ENCODE results near the gene RNF144B.

The RNF144B gene

GRCh38 chr6:18420328-18420727 lies 33.2 kb downstream of the RNF144B start:
- Histone ChIP-seq H2BK12ac (ENCODE audit: low read length in 2 of 2) (no peak overlapping the region), H3K27ac (ENCODE audit: low read length, poor library complexity, severe bottlenecking) (no peak overlapping the region), H3K14ac (ENCODE audit: low read length in 2 of 2) (no peak overlapping the region), H3K18ac (ENCODE audit: low read depth in 1 of 2, low read length in 2 of 2) (no peak overlapping the region), H3K27me3 (ENCODE audit: control insufficient read depth in 1 of 2, insufficient read depth in 1 of 2, low read length in 2 of 2) (no peaks in the 10 kb centered on the region), H3K4ac (ENCODE audit: low read depth in 1 of 2, low read length in 2 of 2) (no peak overlapping the region), H3K79me1 (replicated peaks; ENCODE audit: low read length, poor library complexity, severe bottlenecking) (peaks cover 20% of the 10 kb centered on the region), H2BK120ac (ENCODE audit: low read depth, low read length) (no peak overlapping the region), H3K4me1 (ENCODE audit: control insufficient read depth, insufficient read depth, low read depth, low read length) (no peaks in the 10 kb centered on the region), H2BK15ac (ENCODE audit: low read depth, poor library complexity, severe bottlenecking) (no peak overlapping the region), H3K23ac (ENCODE audit: low read length in 2 of 2) (no peak overlapping the region), H2BK5ac (ENCODE audit: low read depth, low read length, poor library complexity, severe bottlenecking) (no peak overlapping the region), H2AFZ (ENCODE audit: low read depth, low read length) (no peak overlapping the region), H3K9me3 (ENCODE audit: control insufficient read depth, low read length) (no peaks in the 10 kb centered on the region), H4K8ac (ENCODE audit: low read length) (no peak overlapping the region), H3K36me3 (ENCODE audit: control insufficient read depth in 1 of 2, insufficient read depth in 2 of 2, low read depth in 1 of 2, low read length in 2 of 2) (no peaks in the 10 kb centered on the region), H4K91ac (ENCODE audit: low read length) (no peak overlapping the region), H3K4me3 (ENCODE audit: insufficient read depth in 1 of 2, low read depth in 1 of 2, low read length in 2 of 2) (no peak overlapping the region), H2AK5ac (ENCODE audit: low read length, severe bottlenecking) (no peak overlapping the region), H3K4me2 (ENCODE audit: low read length, poor library complexity, severe bottlenecking) (no peak overlapping the region), H3K9ac (ENCODE audit: low read length) (no peak overlapping the region)
- no peak for DNase-seq
- WGBS, result 76% methylated on average over 2 of the region's 3 CpGs

- Histone ChIP-seq H2BK5ac (ENCODE audit: low read depth, low read length, poor library complexity, severe bottlenecking) (no peak overlapping the region), H3K27ac (ENCODE audit: low read length, poor library complexity, severe bottlenecking) (no peak overlapping the region), H3K27me3 (ENCODE audit: control insufficient read depth in 1 of 2, insufficient read depth in 1 of 2, low read length in 2 of 2) (no peaks in the 10 kb centered on the region), H3K36me3 (ENCODE audit: control insufficient read depth in 1 of 2, insufficient read depth in 2 of 2, low read depth in 1 of 2, low read length in 2 of 2) (no peaks in the 10 kb centered on the region), H2AFZ (ENCODE audit: low read depth, low read length) (no peak overlapping the region), H3K4me3 (ENCODE audit: insufficient read depth in 1 of 2, low read depth in 1 of 2, low read length in 2 of 2) (no peak overlapping the region), H3K9me3 (ENCODE audit: control insufficient read depth, low read length) (no peaks in the 10 kb centered on the region), H4K8ac (ENCODE audit: low read length) (no peak overlapping the region), H4K91ac (ENCODE audit: low read length) (no peak overlapping the region), H2BK15ac (ENCODE audit: low read depth, poor library complexity, severe bottlenecking) (no peak overlapping the region), H3K9ac (ENCODE audit: low read length) (no peak overlapping the region), H3K4me2 (ENCODE audit: low read length, poor library complexity, severe bottlenecking) (no peak overlapping the region), H3K18ac (ENCODE audit: low read depth in 1 of 2, low read length in 2 of 2) (no peak overlapping the region), H3K23ac (ENCODE audit: low read length in 2 of 2) (no peak overlapping the region), H3K4ac (ENCODE audit: low read depth in 1 of 2, low read length in 2 of 2) (no peak overlapping the region), H2AK5ac (ENCODE audit: low read length, severe bottlenecking) (no peak overlapping the region), H3K14ac (ENCODE audit: low read length in 2 of 2) (no peak overlapping the region), H2BK12ac (ENCODE audit: low read length in 2 of 2) (no peak overlapping the region), H3K79me1 (replicated peaks; ENCODE audit: low read length, poor library complexity, severe bottlenecking) (peaks cover 18% of the 10 kb centered on the region), H2BK120ac (ENCODE audit: low read depth, low read length) (no peak overlapping the region), H3K4me1 (ENCODE audit: control insufficient read depth, insufficient read depth, low read depth, low read length) (no peaks in the 10 kb centered on the region)
- DNase-seq, result no peak
Observed at GRCh38 chr6:18422136-18422535, 35.0 kb downstream of the RNF144B start.

GRCh38 chr6:18423426-18423825 lies 36.3 kb downstream of the RNF144B start:
- Histone ChIP-seq H3K27ac (ENCODE audit: low read length, poor library complexity, severe bottlenecking) (no peak overlapping the region), H3K18ac (ENCODE audit: low read depth in 1 of 2, low read length in 2 of 2) (no peak overlapping the region), H2BK120ac (ENCODE audit: low read depth, low read length) (no peak overlapping the region), H3K79me1 (replicated peaks; ENCODE audit: low read length, poor library complexity, severe bottlenecking) (peaks cover 18% of the 10 kb centered on the region), H3K4me3 (ENCODE audit: insufficient read depth in 1 of 2, low read depth in 1 of 2, low read length in 2 of 2) (no peak overlapping the region), H3K9ac (ENCODE audit: low read length) (no peak overlapping the region), H2AK5ac (ENCODE audit: low read length, severe bottlenecking) (no peak overlapping the region), H3K4me1 (ENCODE audit: control insufficient read depth, insufficient read depth, low read depth, low read length) (no peaks in the 10 kb centered on the region), H3K23ac (ENCODE audit: low read length in 2 of 2) (no peak overlapping the region), H2BK5ac (ENCODE audit: low read depth, low read length, poor library complexity, severe bottlenecking) (no peak overlapping the region), H3K9me3 (ENCODE audit: control insufficient read depth, low read length) (no peaks in the 10 kb centered on the region), H4K8ac (ENCODE audit: low read length) (no peak overlapping the region), H2AFZ (ENCODE audit: low read depth, low read length) (no peak overlapping the region), H3K14ac (ENCODE audit: low read length in 2 of 2) (no peak overlapping the region), H3K27me3 (ENCODE audit: control insufficient read depth in 1 of 2, insufficient read depth in 1 of 2, low read length in 2 of 2) (no peaks in the 10 kb centered on the region), H2BK12ac (ENCODE audit: low read length in 2 of 2) (no peak overlapping the region), H3K36me3 (ENCODE audit: control insufficient read depth in 1 of 2, insufficient read depth in 2 of 2, low read depth in 1 of 2, low read length in 2 of 2) (no peaks in the 10 kb centered on the region), H4K91ac (ENCODE audit: low read length) (no peak overlapping the region), H3K4me2 (ENCODE audit: low read length, poor library complexity, severe bottlenecking) (no peak overlapping the region), H3K4ac (ENCODE audit: low read depth in 1 of 2, low read length in 2 of 2) (no peak overlapping the region), H2BK15ac (ENCODE audit: low read depth, poor library complexity, severe bottlenecking) (no peak overlapping the region)
- DNase-seq, result no peak
- 88% methylated on average over 1 of the region's 3 CpGs for WGBS

- H2BK12ac ChIP-seq (ENCODE audit: low read length in 2 of 2), result no peak overlapping the region
- H3K9me3 ChIP-seq (ENCODE audit: control insufficient read depth, low read length), result no peaks in the 10 kb centered on the region
- H3K9ac ChIP-seq (ENCODE audit: low read length), result no peak overlapping the region
- H3K23ac ChIP-seq (ENCODE audit: low read length in 2 of 2), result no peak overlapping the region
- H3K18ac ChIP-seq (ENCODE audit: low read depth in 1 of 2, low read length in 2 of 2), result no peak overlapping the region
- peaks cover 13% of the 10 kb centered on the region for H3K79me1 ChIP-seq (replicated peaks; ENCODE audit: low read length, poor library complexity, severe bottlenecking)
- H3K4me3 ChIP-seq (ENCODE audit: insufficient read depth in 1 of 2, low read depth in 1 of 2, low read length in 2 of 2), result no peak overlapping the region
- H4K91ac ChIP-seq (ENCODE audit: low read length), result no peak overlapping the region
- H3K27me3 ChIP-seq (ENCODE audit: control insufficient read depth in 1 of 2, insufficient read depth in 1 of 2, low read length in 2 of 2), result no peaks in the 10 kb centered on the region
- no peak overlapping the region for H3K4ac ChIP-seq (ENCODE audit: low read depth in 1 of 2, low read length in 2 of 2)
- H4K8ac ChIP-seq (ENCODE audit: low read length), result no peak overlapping the region
- H3K27ac ChIP-seq (ENCODE audit: low read length, poor library complexity, severe bottlenecking), result no peak overlapping the region
- H2BK5ac ChIP-seq (ENCODE audit: low read depth, low read length, poor library complexity, severe bottlenecking), result no peak overlapping the region
- no peak overlapping the region for H3K4me2 ChIP-seq (ENCODE audit: low read length, poor library complexity, severe bottlenecking)
- H2AFZ ChIP-seq (ENCODE audit: low read depth, low read length), result no peak overlapping the region
- H3K36me3 ChIP-seq (ENCODE audit: control insufficient read depth in 1 of 2, insufficient read depth in 2 of 2, low read depth in 1 of 2, low read length in 2 of 2), result no peaks in the 10 kb centered on the region
- H3K14ac ChIP-seq (ENCODE audit: low read length in 2 of 2), result no peak overlapping the region
- no peak for DNase-seq
- H2BK15ac ChIP-seq (ENCODE audit: low read depth, poor library complexity, severe bottlenecking), result no peak overlapping the region
- WGBS, result 27% methylated on average over 1 of the region's 2 CpGs
- H3K4me1 ChIP-seq (ENCODE audit: control insufficient read depth, insufficient read depth, low read depth, low read length), result no peaks in the 10 kb centered on the region
- H2AK5ac ChIP-seq (ENCODE audit: low read length, severe bottlenecking), result no peak overlapping the region
- no peak overlapping the region for H2BK120ac ChIP-seq (ENCODE audit: low read depth, low read length)
Observed at GRCh38 chr6:18424201-18424600, 37.1 kb downstream of the RNF144B start.

Data from mesenchymal stem cell (in vitro differentiated cells and primary cell).